ENCODE data around the gene NTM.
A peak's percentile ranks its signal among the peaks of the same experiment; 100 is the strongest.
"Not testable (repeated sequence)": the region's sequence is repeated elsewhere in the genome, so short reads cannot be mapped to it uniquely, and the experiment has no call there.

The NTM gene

GRCh38 chr11:131903074-131903473 lies 532.7 kb downstream of the NTM start:
- no peak for DNase-seq

- peak; percentile 68 for DNase-seq
Observed at GRCh38 chr11:131904756-131905155, 534.3 kb downstream of the NTM start.

- DNase-seq, result peak; percentile 51
Observed at GRCh38 chr11:131906963-131907362, 536.5 kb downstream of the NTM start.

GRCh38 chr11:131907371-131907770 lies 537.0 kb downstream of the NTM start:
- no peak for DNase-seq

GRCh38 chr11:131908316-131908715 lies 537.9 kb downstream of the NTM start:
- DNase-seq, result no peak

GRCh38 chr11:131909426-131910177 lies 539.2 kb downstream of the NTM start:
- no peak for DNase-seq

GRCh38 chr11:131910178-131910522 lies 539.7 kb downstream of the NTM start:
- DNase-seq, result no peak

GRCh38 chr11:131910523-131911387 lies 540.3 kb downstream of the NTM start:
- no peak for DNase-seq

- not testable (repeated sequence) for DNase-seq
Observed at GRCh38 chr11:131911388-131912032, 541.1 kb downstream of the NTM start.

- DNase-seq, result no peak
Observed at GRCh38 chr11:131912134-131912533, 541.7 kb downstream of the NTM start.

GRCh38 chr11:131913267-131913666 lies 542.9 kb downstream of the NTM start:
- no peak for DNase-seq

- DNase-seq, result peak; percentile 48
Observed at GRCh38 chr11:131914361-131914774, 544.0 kb downstream of the NTM start.

- no peak for DNase-seq
Observed at GRCh38 chr11:131916638-131917037, 546.2 kb downstream of the NTM start.

GRCh38 chr11:131917634-131918384 lies 547.4 kb downstream of the NTM start:
- no peak for DNase-seq

GRCh38 chr11:131918663-131919062 lies 548.2 kb downstream of the NTM start:
- no peak for DNase-seq

- DNase-seq, result no peak
Observed at GRCh38 chr11:131922220-131922619, 551.8 kb downstream of the NTM start.

- no peak for DNase-seq
Observed at GRCh38 chr11:131923309-131923708, 552.9 kb downstream of the NTM start.

GRCh38 chr11:131924001-131924400 lies 553.6 kb downstream of the NTM start:
- no peak for DNase-seq

- peak; percentile 71 for DNase-seq
Observed at GRCh38 chr11:131924457-131925201, 554.2 kb downstream of the NTM start.

GRCh38 chr11:131925829-131926228 lies 555.4 kb downstream of the NTM start:
- no peak for DNase-seq

- DNase-seq, result no peak
Observed at GRCh38 chr11:131928992-131929391, 558.6 kb downstream of the NTM start.
